Activated T-helper 1 cell treated with anti-CD3 and anti-CD28 coated beads, Interleukin-12 subunit alpha, Interleukin-12 subunit beta, Interleukin-2, Interleukin-4 antibody, amounts not matched to agents 30 ng/mL and 10 ng/mL and 1 ng/mL, durations not matched to agents 14 hours and 24 hours and 36 hours (primary cell): Measurements from ENCODE around the gene TXLNG. TPM values are rescaled to one million over a fixed set of nuclear protein-coding genes. Genes with fewer than 3 reads are reported as not detected.
A peak's percentile ranks its signal among the peaks of the same experiment; 100 is the strongest.

ENCODE experiments used
- DNase-seq: peaks from one replicate; pipeline ENCODE4 v3.0.0; 2021; ENCODE audit warnings: low spot score
- H3K27ac Mint-ChIP-seq: one replicate; pipeline ENCODE4 v1.8.0; 2021; ENCODE audit warnings: mild to moderate bottlenecking, mixed read lengths
- H3K27me3 Mint-ChIP-seq: one replicate; pipeline ENCODE4 v1.8.0; 2022; ENCODE audit warnings: mild to moderate bottlenecking, moderate library complexity, mixed read lengths; ENCODE audit not compliant: insufficient read depth
- H3K36me3 Mint-ChIP-seq: one replicate; pipeline ENCODE4 v1.8.0; 2021; ENCODE audit warnings: low read depth, mixed read lengths
- H3K4me1 Mint-ChIP-seq: one replicate; pipeline ENCODE4 v1.8.0; 2021; ENCODE audit warnings: low read depth, mixed read lengths
- H3K4me3 Mint-ChIP-seq: one replicate; pipeline ENCODE4 v1.8.0; 2021; ENCODE audit warnings: mild to moderate bottlenecking, moderate library complexity, mixed read lengths
- H3K9me3 Mint-ChIP-seq: one replicate; pipeline ENCODE4 v1.8.0; 2021; ENCODE audit warnings: mixed read lengths
- intact Hi-C: fragments of 100-400 bp; cut with micrococcal nuclease; formaldehyde crosslinking; loops from one replicate; pipeline ENCODE4 v1.15.1; 2024
- total RNA-seq: library from RNA; stranded (reverse); gene quantifications from 2 replicates; pipeline ENCODE4 v1.2.3, GENCODE V29; 2022

The TXLNG gene
- total RNA-seq, 1 donor from 2014 or later: 23.8 TPM

DNA sequence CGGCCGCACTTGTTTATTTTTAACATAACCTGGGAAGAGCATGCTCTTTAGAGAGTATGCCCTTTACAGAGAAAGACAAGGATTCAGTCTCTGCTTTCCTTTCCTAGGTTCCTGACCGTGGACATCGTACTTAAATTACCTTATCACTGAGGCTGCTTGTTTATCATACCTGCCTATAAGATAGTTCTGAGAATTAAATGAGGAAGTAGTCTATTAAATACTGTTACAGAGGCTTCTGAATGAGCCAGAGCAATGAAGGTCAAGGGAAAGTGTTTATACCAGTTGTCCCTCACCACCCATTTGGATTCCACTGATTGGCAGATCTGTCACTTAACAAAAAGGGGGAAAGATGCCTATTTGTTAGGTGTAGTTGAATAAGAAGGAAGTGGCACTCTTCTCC, 10.0 kb downstream of the TXLNG start:
- intact Hi-C loops: no loop called here
- DNase-seq: no peak
- no peak overlapping the region for H3K4me3 Mint-ChIP-seq
- H3K36me3 Mint-ChIP-seq: peaks cover 13% of the 10 kb centered on the region
- H3K27me3 Mint-ChIP-seq: no peaks in the 10 kb centered on the region
- H3K4me1 Mint-ChIP-seq: no peaks in the 10 kb centered on the region
- no peaks in the 10 kb centered on the region for H3K9me3 Mint-ChIP-seq
- H3K27ac Mint-ChIP-seq: no peak overlapping the region

DNA sequence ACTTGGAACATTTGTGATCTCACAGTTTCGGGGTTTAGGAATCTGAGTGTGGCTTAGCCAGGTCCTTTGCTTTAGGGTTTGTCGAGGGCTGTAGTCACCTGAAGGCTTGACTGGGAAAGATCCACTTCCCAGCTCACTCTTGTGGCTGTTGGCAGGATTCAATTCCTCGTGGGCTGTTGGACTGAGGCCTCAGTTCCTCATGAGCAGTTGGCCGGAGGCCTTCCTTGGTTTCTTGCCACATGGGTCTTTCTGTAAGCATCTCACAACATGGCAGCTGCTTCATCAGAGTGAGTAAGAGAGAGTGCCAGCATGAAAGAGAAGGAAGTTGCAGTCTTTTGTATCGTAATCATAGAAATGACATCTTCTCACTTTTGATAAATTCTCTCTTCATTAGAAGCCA, 11.1 kb downstream of the TXLNG start:
- intact Hi-C loops: no loop called here
- Mint-ChIP-seq H3K27ac (no peak overlapping the region), H3K4me3 (no peak overlapping the region), H3K27me3 (no peaks in the 10 kb centered on the region), H3K9me3 (no peaks in the 10 kb centered on the region), H3K4me1 (no peaks in the 10 kb centered on the region), H3K36me3 (peaks cover 13% of the 10 kb centered on the region)
- DNase-seq: no peak

DNA sequence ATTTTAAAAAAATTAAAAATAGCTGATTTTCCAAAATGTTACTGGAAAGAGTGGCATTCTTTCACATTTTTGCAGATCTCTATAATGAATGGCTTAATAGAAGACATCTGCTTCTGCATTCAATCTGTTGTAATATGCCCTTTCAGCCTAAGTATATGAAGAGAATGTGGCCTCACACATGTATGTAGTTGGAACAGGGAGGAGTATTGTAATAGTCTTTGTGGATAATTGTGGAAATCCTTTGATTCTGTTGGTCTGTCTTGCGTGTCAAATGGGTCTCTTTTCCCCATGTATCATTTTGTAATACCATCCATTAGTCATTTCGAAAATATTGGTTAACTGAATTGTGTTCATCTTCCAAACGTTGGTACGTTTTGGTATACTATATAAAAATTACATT, 11.6 kb downstream of the TXLNG start:
- intact Hi-C loops: no loop called here
- H3K27ac Mint-ChIP-seq: no peak overlapping the region
- H3K27me3 Mint-ChIP-seq: no peaks in the 10 kb centered on the region
- no peaks in the 10 kb centered on the region for H3K9me3 Mint-ChIP-seq
- no peak for DNase-seq
- peaks cover 13% of the 10 kb centered on the region for H3K36me3 Mint-ChIP-seq
- no peaks in the 10 kb centered on the region for H3K4me1 Mint-ChIP-seq
- no peak overlapping the region for H3K4me3 Mint-ChIP-seq

DNA sequence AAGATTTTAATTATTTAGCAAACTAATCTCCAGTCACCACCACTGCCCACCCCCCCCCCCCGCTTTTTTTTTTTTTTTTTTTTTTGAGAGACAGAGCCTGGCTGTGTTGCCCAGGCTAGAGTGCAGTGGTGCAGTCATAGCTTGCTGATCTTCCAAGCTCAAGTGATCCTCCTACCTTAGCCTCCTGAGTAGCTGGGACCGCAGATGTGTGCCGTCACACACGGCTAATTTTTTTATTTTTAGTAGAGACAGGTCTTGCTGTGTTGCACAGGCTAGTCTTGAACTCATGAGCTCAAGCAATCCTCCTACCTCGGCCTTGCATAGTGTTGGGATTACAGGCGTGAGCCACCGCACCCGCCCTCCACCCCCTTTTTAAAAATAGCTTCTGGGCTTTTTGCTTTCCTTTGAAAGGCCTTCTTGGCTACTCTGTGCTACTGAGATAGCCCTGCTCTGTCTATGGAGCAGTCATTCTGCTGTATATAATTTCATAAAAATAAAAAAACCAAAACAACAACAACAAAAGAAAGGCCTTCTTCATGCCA, 18.7 kb downstream of the TXLNG start:
- H3K4me1 Mint-ChIP-seq: peaks cover 14% of the 10 kb centered on the region
- H3K9me3 Mint-ChIP-seq: no peaks in the 10 kb centered on the region
- intact Hi-C loops: no loop called here
- no peak overlapping the region for H3K4me3 Mint-ChIP-seq
- no peak overlapping the region for H3K27ac Mint-ChIP-seq
- H3K36me3 Mint-ChIP-seq: no peaks in the 10 kb centered on the region
- no peaks in the 10 kb centered on the region for H3K27me3 Mint-ChIP-seq
- DNase-seq: no peak

DNA sequence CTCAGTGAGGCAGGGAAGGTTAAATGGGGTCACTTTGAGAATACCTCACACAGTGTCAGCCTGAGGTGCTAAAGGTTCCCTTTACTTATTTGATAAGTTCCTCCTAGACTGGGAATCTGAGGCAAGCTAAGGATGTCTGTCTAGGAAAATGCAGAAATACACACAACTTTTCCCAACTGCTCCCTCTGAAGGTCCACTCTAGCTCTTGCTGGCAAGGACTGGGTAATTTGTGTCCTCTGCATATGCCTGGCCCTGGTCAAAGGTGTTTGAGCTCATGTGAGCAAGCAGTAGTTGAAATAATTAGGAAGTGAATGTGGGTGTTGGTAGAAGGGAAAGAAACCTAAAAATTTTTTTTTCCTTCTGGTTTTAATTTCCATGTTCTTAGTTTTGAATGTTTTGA, 21.3 kb downstream of the TXLNG start:
- no peak for DNase-seq
- peaks cover 14% of the 10 kb centered on the region for H3K4me1 Mint-ChIP-seq
- H3K27me3 Mint-ChIP-seq: no peaks in the 10 kb centered on the region
- intact Hi-C loops: no loop called here
- H3K9me3 Mint-ChIP-seq: no peaks in the 10 kb centered on the region
- H3K27ac Mint-ChIP-seq: peak overlapping the region; percentile 6
- H3K4me3 Mint-ChIP-seq: no peak overlapping the region
- H3K36me3 Mint-ChIP-seq: peaks cover 2% of the 10 kb centered on the region

DNA sequence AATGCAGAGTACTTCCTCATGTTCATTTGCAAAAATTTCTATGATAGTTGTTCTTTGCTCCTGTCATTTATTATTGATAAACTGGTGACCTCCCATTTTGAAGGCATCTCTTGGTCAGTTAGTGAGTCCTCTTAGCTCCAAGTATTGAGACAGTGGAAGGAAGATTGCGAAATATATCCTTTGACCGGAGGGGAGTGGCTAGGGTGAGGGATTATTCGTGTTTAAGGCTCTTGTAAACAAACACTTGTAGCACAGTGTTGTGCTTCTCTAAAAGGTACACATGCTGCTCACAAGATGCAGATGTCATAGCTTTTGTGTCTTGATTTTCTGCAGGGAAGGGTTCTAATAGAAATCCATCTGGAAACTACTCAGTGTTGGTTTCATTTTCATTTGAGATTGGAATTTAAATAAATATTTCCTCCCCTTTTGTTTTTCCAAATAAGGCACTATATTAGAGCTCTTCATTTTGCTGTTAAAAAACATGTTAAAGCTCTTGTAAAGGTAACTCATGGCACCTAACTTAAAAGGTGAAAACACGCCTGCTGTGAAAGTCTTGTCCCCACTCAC, 21.8 kb downstream of the TXLNG start:
- Mint-ChIP-seq H3K27me3 (no peaks in the 10 kb centered on the region), H3K36me3 (peaks cover 6% of the 10 kb centered on the region), H3K9me3 (no peaks in the 10 kb centered on the region), H3K4me3 (no peak overlapping the region), H3K4me1 (peaks cover 14% of the 10 kb centered on the region), H3K27ac (peak overlapping the region; percentile 6)
- no peak for DNase-seq
- intact Hi-C loops: no loop called here

DNA sequence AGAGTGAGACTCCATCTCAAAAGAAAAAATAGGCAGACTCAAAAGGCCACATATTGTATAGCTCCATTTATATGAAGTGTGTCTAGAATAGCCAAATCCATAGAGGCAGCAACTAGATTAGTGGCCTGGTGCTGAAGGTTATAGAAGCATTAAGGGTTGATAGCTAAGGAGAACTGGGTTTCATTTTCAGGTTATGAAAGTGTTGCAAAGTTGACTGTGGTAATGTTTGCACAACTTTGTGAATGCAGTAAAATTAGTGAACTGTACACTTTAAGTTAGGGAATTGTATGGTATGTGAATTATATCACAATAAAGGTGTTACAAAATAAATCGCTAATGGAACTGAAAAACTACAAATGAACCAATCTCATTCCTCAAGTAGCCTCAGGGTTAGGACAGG, 28.3 kb downstream of the TXLNG start:
- H3K4me3 Mint-ChIP-seq: no peak overlapping the region
- no peaks in the 10 kb centered on the region for H3K27me3 Mint-ChIP-seq
- DNase-seq: no peak
- H3K4me1 Mint-ChIP-seq: peaks cover 10% of the 10 kb centered on the region
- no peak overlapping the region for H3K27ac Mint-ChIP-seq
- no peaks in the 10 kb centered on the region for H3K9me3 Mint-ChIP-seq
- intact Hi-C loops: no loop called here
- H3K36me3 Mint-ChIP-seq: peaks cover 12% of the 10 kb centered on the region

DNA sequence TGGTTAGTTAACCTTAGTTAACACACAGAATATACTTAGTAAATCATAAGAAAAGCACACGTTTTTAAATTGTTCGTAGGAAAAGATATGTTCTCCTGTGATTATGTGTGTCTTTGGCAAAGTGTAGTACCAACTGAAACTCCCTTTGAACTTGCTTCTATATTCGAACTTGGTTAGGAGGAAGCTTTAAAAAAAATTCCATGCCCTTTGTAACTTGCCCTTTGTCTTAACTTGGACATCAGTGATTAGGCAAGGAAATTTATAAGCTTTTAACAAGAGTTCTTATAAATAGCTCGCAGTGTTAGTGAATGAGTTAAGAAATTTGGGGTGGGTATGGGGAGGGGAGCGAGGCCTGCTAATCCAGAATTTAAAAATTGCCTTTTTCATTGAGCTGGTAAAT, 33.4 kb downstream of the TXLNG start:
- DNase-seq: no peak
- intact Hi-C loops: no loop called here
- H3K36me3 Mint-ChIP-seq: peaks cover 14% of the 10 kb centered on the region
- no peak overlapping the region for H3K27ac Mint-ChIP-seq
- no peaks in the 10 kb centered on the region for H3K9me3 Mint-ChIP-seq
- H3K4me1 Mint-ChIP-seq: peaks cover 19% of the 10 kb centered on the region
- no peaks in the 10 kb centered on the region for H3K27me3 Mint-ChIP-seq
- H3K4me3 Mint-ChIP-seq: no peak overlapping the region

DNA sequence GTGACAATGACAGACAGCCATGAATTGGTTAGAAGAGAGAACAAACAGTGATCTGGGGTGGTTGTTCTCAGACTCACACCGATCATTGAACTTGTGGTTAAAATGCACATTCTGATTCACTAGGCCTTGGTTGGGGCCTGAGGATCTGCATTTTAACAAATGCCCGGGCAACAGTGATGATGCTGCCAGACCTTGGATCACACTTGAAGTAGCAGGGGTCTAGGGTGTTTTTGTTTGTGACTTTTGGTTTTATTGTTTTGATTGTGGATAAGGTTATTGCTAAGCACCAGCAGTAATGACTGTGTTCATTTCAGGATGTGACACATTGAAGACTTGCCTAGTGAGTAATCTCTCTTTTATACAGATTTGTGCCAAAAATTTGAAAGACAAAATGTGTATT, 36.5 kb downstream of the TXLNG start:
- Mint-ChIP-seq H3K4me3 (no peak overlapping the region), H3K9me3 (no peaks in the 10 kb centered on the region), H3K27me3 (no peaks in the 10 kb centered on the region), H3K36me3 (peaks cover 9% of the 10 kb centered on the region), H3K27ac (peak overlapping the region; percentile 55), H3K4me1 (peaks cover 18% of the 10 kb centered on the region)
- intact Hi-C loops: no loop called here
- no peak for DNase-seq

DNA sequence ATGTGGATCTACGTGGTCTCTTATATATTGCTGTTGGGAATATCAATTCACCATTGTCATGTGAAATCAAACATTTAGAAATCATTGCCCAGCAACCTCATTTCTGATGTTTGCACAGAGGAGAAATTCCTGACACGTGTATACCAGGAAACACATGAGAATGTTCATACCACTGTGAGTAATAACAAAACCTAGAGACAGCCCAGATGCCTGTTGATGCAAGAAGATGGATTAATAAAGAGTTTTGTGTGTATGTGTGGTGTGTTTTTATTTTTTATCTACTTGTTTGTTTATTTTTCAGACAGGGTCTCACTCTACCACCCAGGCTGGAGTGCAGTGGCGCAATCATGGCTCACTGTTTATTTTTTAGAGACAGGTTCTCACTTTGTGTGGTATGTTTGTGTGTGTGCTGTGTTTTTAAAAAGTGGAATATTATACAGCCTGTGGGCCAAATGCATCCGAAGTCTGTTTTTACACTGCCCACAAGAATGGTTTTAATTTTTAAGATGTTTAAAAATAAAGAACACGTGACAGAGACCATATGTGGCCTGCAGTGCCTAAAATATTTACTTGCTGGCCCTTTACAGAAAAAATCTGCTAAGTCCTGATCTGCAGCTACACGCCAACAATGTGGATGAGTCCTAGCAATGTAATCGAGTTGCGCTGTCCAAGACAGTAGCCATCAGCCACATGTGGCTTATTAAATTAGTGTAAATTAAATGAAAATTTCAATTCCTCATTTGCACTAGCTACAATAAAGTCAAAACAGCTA, 39.2 kb downstream of the TXLNG start:
- no peak overlapping the region for H3K27ac Mint-ChIP-seq

DNA sequence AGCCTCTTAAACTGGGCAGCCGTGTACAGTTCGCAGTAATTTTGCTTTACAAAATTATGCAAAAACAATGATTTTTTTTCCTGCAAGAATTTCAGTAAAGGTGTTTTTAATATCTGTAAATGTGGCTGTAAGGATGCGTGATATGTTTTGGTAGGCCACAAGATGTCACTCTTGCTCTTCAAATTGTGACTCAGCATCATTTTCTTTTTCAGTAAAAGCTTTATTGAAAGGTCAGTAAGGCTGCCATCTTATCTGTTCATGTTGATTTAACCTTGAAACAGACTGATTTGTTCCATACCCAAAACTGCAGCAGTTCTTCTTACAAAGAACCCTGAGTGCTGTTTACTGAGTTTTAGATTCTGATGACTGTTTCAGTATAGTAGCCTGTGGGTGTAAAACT, 39.9 kb downstream of the TXLNG start:
- Mint-ChIP-seq H3K4me3 (no peak overlapping the region), H3K9me3 (no peaks in the 10 kb centered on the region), H3K27me3 (no peaks in the 10 kb centered on the region), H3K27ac (peak overlapping the region; percentile 58), H3K36me3 (peaks cover 13% of the 10 kb centered on the region), H3K4me1 (peaks cover 16% of the 10 kb centered on the region)
- intact Hi-C loops: loop anchor here (1.0 to 5.0 kb wide), 3 partner anchors 39 to 66 kb away; partner anchors contain the start of genes RBBP7 and TXLNG
- DNase-seq: no peak

More for the DNA sequence above, 39.2 kb downstream of the TXLNG start:
- Mint-ChIP-seq H3K4me3 (no peak overlapping the region), H3K36me3 (peaks cover 13% of the 10 kb centered on the region), H3K9me3 (no peaks in the 10 kb centered on the region), H3K4me1 (peaks cover 16% of the 10 kb centered on the region), H3K27me3 (no peaks in the 10 kb centered on the region)
- intact Hi-C loops: loop anchor here (1.0 to 5.0 kb wide), 3 partner anchors 38 to 67 kb away; partner anchors contain the start of genes RBBP7 and TXLNG
- DNase-seq: no peak

DNA sequence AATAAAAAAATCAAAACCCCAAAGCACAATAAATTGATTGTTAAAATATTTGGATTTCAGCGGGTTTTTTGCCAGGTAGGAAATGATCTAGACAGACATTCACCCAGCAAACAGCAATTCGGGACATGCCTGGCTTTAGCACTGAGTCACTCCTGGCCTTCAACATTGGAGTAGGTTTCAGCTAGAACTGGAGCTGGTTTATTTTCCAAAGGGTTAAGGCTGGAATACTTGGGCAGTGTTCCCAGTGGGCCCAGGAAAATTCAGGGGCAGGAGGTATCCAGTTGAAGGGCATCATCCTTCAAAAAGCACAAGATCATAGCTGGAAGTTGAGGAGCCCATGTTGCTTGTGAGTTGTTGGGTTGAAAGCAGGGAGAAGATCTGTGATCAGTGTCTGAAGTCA, 41.0 kb downstream of the TXLNG start:
- Mint-ChIP-seq H3K9me3 (no peaks in the 10 kb centered on the region), H3K36me3 (peaks cover 14% of the 10 kb centered on the region), H3K27ac (no peak overlapping the region), H3K4me1 (peaks cover 16% of the 10 kb centered on the region), H3K27me3 (no peaks in the 10 kb centered on the region), H3K4me3 (no peak overlapping the region)
- DNase-seq: no peak
- intact Hi-C loops: loop anchor here (5.0 kb wide), 1 partner anchor 40 kb away; the partner anchor contains the start of gene TXLNG

DNA sequence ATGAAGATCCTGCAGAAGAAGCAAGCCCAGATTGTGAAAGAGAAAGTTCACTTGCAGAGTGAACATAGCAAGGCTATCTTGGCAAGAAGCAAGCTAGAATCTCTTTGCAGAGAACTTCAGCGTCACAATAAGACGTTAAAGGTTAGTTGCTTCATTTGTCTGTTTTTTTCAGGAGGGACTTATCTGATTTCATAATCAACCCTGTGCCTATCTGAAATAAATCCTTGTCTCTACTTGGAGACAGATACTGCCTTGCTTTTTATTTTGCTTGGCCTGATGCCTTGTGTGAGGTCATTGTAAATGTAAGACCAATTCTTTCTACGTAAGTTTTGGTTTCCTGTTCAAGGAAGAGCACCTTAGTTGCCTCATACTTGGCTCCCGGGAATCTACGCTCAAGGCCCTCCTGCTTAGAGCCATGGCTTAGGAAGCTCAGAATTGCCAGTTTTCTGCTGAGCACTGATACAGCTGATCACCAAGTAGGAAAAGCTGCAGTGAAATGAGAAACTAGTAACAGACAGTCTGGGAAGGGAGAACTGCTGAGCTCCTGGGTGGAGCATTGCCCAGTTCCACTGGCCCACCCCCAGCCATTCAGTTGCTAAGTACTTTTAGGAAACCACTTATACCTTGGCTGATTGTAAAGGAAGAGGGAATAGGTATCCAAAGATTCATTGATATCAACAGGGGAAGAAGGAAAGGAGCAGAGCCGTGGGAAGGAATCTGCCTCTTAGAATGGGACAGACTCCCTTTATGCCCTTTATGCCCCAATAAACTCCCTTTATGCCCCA, 42.0 kb downstream of the TXLNG start:
- DNase-seq: no peak
- Mint-ChIP-seq H3K36me3 (peaks cover 9% of the 10 kb centered on the region), H3K27ac (no peak overlapping the region), H3K9me3 (no peaks in the 10 kb centered on the region), H3K4me1 (peaks cover 8% of the 10 kb centered on the region), H3K27me3 (no peaks in the 10 kb centered on the region), H3K4me3 (no peak overlapping the region)
- intact Hi-C loops: loop anchor here (5.0 kb wide), 1 partner anchor 41 kb away; the partner anchor contains the start of gene TXLNG
